BLaER1 treated with 17β-estradiol and CSF1 and Interleukin-3, amounts not matched to agents 10 nM and 100 nM (cell line): Measurements from ENCODE around the gene USP7.

Source experiments
- H3K27ac ChIP-seq, 11 experiments: shearing (Covaris generic); formaldehyde crosslinking; 2 replicates each; pipeline ENCODE4 v1.8.1; 2022
- H3K27me3 ChIP-seq, 11 experiments: shearing (Covaris generic); formaldehyde crosslinking; 2 replicates each; pipeline ENCODE4 v1.8.1; 2022
- H3K36me3 ChIP-seq, 11 experiments: shearing (Covaris generic); formaldehyde crosslinking; 2 replicates each; pipeline ENCODE4 v1.8.1; 2022
- H3K4me1 ChIP-seq, 10 experiments: shearing (Covaris generic); formaldehyde crosslinking; 2 replicates each; pipeline ENCODE4 v1.8.1; 2022
- H3K4me2 ChIP-seq, 11 experiments: shearing (Covaris generic); formaldehyde crosslinking; 2 replicates each; pipeline ENCODE4 v1.8.1; 2022
- H3K4me3 ChIP-seq, 10 experiments: shearing (Covaris generic); formaldehyde crosslinking; 2 replicates each; pipeline ENCODE4 v1.8.1; 2022
- H3K9ac ChIP-seq, 11 experiments: shearing (Covaris generic); formaldehyde crosslinking; 2 replicates each; pipeline ENCODE4 v1.8.1; 2022
- H3K9me3 ChIP-seq, 11 experiments: shearing (Covaris generic); formaldehyde crosslinking; replicated peaks in 1 of 11; 2 replicates each; pipeline ENCODE4 v1.8.1; 2022
- H4K20me1 ChIP-seq, 11 experiments: shearing (Covaris generic); formaldehyde crosslinking; 2 replicates each; pipeline ENCODE4 v1.8.1; 2022
- Cebpa-rat ChIP-seq, 11 experiments: shearing (Covaris generic); IDR thresholded peaks; 2 replicates each; pipeline ENCODE4 v1.8.1; 2022

The USP7 gene

GRCh38 chr16:8951447-8952280 is 12.0 kb downstream of the USP7 start:
- no peak for TF ChIP-seq Cebpa-rat (IDR thresholded peaks at IDR 0.05)
- H3K4me1 ChIP-seq: peaks cover 87 to 96% (median 94%) of the 10 kb centered on the region in 10 experiments
- peaks cover 96 to 99% (median 97%) of the 10 kb centered on the region in 11 experiments for H4K20me1 ChIP-seq
- no peak overlapping the region for H3K4me3 ChIP-seq
- no peaks in the 10 kb centered on the region for H3K27me3 ChIP-seq
- peaks cover 0 to 9% (median 0%) of the 10 kb centered on the region in 11 experiments; a peak in 4 of 22 replicates for H3K36me3 ChIP-seq
- peak overlapping the region in 4 of 11 experiments; percentile 11 to 37 (median 26); a peak in 4 of 22 replicates for H3K9ac ChIP-seq
- H3K9me3 ChIP-seq: no peaks in the 10 kb centered on the region
- H3K4me2 ChIP-seq: peak overlapping the region; percentile 54 to 81 (median 69)
- H3K27ac ChIP-seq: no peak overlapping the region

GRCh38 chr16:8950580-8951077 is 13.1 kb downstream of the USP7 start:
- H3K36me3 ChIP-seq: peaks cover 0 to 6% (median 0%) of the 10 kb centered on the region in 11 experiments; a peak in 3 of 22 replicates
- peak overlapping the region in 2 of 11 experiments; percentile 27 to 39; a peak in 3 of 22 replicates for H3K9ac ChIP-seq
- peak overlapping the region; percentile 54 to 81 (median 69) for H3K4me2 ChIP-seq
- no peak overlapping the region for H3K4me3 ChIP-seq
- no peak for TF ChIP-seq Cebpa-rat (IDR thresholded peaks at IDR 0.05)
- no peaks in the 10 kb centered on the region for H3K9me3 ChIP-seq
- H3K4me1 ChIP-seq: peaks cover 87 to 96% (median 94%) of the 10 kb centered on the region in 10 experiments
- no peak overlapping the region for H3K27ac ChIP-seq
- no peaks in the 10 kb centered on the region for H3K27me3 ChIP-seq
- H4K20me1 ChIP-seq: peaks cover 96 to 99% (median 97%) of the 10 kb centered on the region in 11 experiments

GRCh38 chr16:8949536-8950418 is 13.9 kb downstream of the USP7 start:
- Histone ChIP-seq H3K4me2 (peak overlapping the region; percentile 54 to 81 (median 69)), H3K4me1 (peaks cover 89 to 96% (median 94%) of the 10 kb centered on the region in 10 experiments), H3K9ac (0 out of 22 replicates have a peak overlapping the region, but pooled peaks of 1 of the 11 experiments have one; percentile 6), H3K4me3 (no peak overlapping the region), H3K27me3 (no peaks in the 10 kb centered on the region), H4K20me1 (peaks cover 96 to 99% (median 97%) of the 10 kb centered on the region in 11 experiments), H3K36me3 (peaks cover 0 to 6% (median 0%) of the 10 kb centered on the region in 11 experiments; a peak in 3 of 22 replicates), H3K9me3 (no peaks in the 10 kb centered on the region), H3K27ac (no peak overlapping the region)
- no peak for TF ChIP-seq Cebpa-rat (IDR thresholded peaks at IDR 0.05)

GRCh38 chr16:8948831-8949230 is 14.9 kb downstream of the USP7 start:
- H3K27me3 ChIP-seq: no peaks in the 10 kb centered on the region
- no peak overlapping the region for H3K9ac ChIP-seq
- peaks cover 91 to 97% (median 96%) of the 10 kb centered on the region in 10 experiments for H3K4me1 ChIP-seq
- peaks cover 0 to 5% (median 0%) of the 10 kb centered on the region in 11 experiments; a peak in 2 of 22 replicates for H3K36me3 ChIP-seq
- TF ChIP-seq Cebpa-rat (IDR thresholded peaks at IDR 0.05): no peak
- H3K27ac ChIP-seq: no peak overlapping the region
- no peaks in the 10 kb centered on the region for H3K9me3 ChIP-seq
- H3K4me3 ChIP-seq: no peak overlapping the region
- H3K4me2 ChIP-seq: peak overlapping the region; percentile 54 to 81 (median 65); a peak in 21 of 22 replicates
- H4K20me1 ChIP-seq: peaks cover 97 to 99% (median 97%) of the 10 kb centered on the region in 11 experiments

GRCh38 chr16:8948069-8948593 is 15.6 kb downstream of the USP7 start:
- Histone ChIP-seq H3K9ac (no peak overlapping the region), H3K9me3 (no peaks in the 10 kb centered on the region), H3K27me3 (no peaks in the 10 kb centered on the region), H3K36me3 (peaks cover 0 to 5% (median 0%) of the 10 kb centered on the region in 11 experiments; a peak in 2 of 22 replicates), H4K20me1 (peaks cover 100% of the 10 kb centered on the region in 11 experiments), H3K4me2 (peak overlapping the region; percentile 54 to 81 (median 65); a peak in 21 of 22 replicates), H3K4me1 (peaks cover 96 to 100% (median 100%) of the 10 kb centered on the region in 10 experiments), H3K4me3 (no peak overlapping the region), H3K27ac (no peak overlapping the region)
- no peak for TF ChIP-seq Cebpa-rat (IDR thresholded peaks at IDR 0.05)

GRCh38 chr16:8946544-8946943 is 17.2 kb downstream of the USP7 start:
- H3K27me3 ChIP-seq: no peaks in the 10 kb centered on the region
- peak overlapping the region in 10 of 11 experiments; percentile 20 to 90 (median 82); a peak in 17 of 22 replicates for H3K4me2 ChIP-seq
- peaks cover 0 to 6% (median 0%) of the 10 kb centered on the region in 11 experiments; a peak in 3 of 22 replicates for H3K36me3 ChIP-seq
- H3K9ac ChIP-seq: no peak overlapping the region
- H3K9me3 ChIP-seq: no peaks in the 10 kb centered on the region
- no peak overlapping the region for H3K4me3 ChIP-seq
- H3K4me1 ChIP-seq: peaks cover 95 to 100% (median 99%) of the 10 kb centered on the region in 10 experiments
- TF ChIP-seq Cebpa-rat (IDR thresholded peaks at IDR 0.05): no peak
- H3K27ac ChIP-seq: no peak overlapping the region
- H4K20me1 ChIP-seq: peaks cover 100% of the 10 kb centered on the region in 11 experiments

GRCh38 chr16:8945626-8946296 is 17.9 kb downstream of the USP7 start:
- H3K4me2 ChIP-seq: peak overlapping the region; percentile 53 to 90 (median 82)
- H4K20me1 ChIP-seq: peaks cover 100% of the 10 kb centered on the region in 11 experiments
- H3K36me3 ChIP-seq: peaks cover 0 to 7% (median 2%) of the 10 kb centered on the region in 11 experiments; a peak in 8 of 22 replicates
- H3K4me1 ChIP-seq: peaks cover 89 to 97% (median 92%) of the 10 kb centered on the region in 10 experiments
- no peak overlapping the region for H3K9ac ChIP-seq
- H3K27ac ChIP-seq: no peak overlapping the region
- no peak for TF ChIP-seq Cebpa-rat (IDR thresholded peaks at IDR 0.05)
- H3K9me3 ChIP-seq: no peaks in the 10 kb centered on the region
- no peak overlapping the region for H3K4me3 ChIP-seq
- H3K27me3 ChIP-seq: no peaks in the 10 kb centered on the region
